Liver (tissue), 9 donors: Measurements from ENCODE around the gene TSPO. TPM values are rescaled to one million over a fixed set of nuclear protein-coding genes. Genes with fewer than 3 reads are reported as not detected.

Experiments
- DNase-seq: peaks from one replicate; pipeline ENCODE4 v3.0.0-alpha.2; 2017; ENCODE audit warnings: low spot score
- H3K27ac ChIP-seq, 2 donors: one replicate each; pipeline ENCODE4 v1.7.0; 2013; ENCODE audit warnings: inconsistent platforms in 2 of 2, low read length in 2 of 2, control low read depth in 1 of 2, low read depth in 1 of 2, mild to moderate bottlenecking in 1 of 2
- H3K27me3 ChIP-seq, 4 donors: one replicate each; pipeline versions ENCODE4 v1.6.1 to v1.7.0; 2013; ENCODE audit warnings: low read length in 3 of 4, inconsistent platforms in 1 of 4, mild to moderate bottlenecking in 1 of 4, moderate library complexity in 1 of 4; ENCODE audit not compliant: control insufficient read depth in 4 of 4, insufficient read depth in 4 of 4
- H3K36me3 ChIP-seq, 4 donors: one replicate each; pipeline versions ENCODE4 v1.6.1 to v1.7.0; 2013; ENCODE audit warnings: low read length in 3 of 4, mild to moderate bottlenecking in 3 of 4, low read depth in 1 of 4, moderate library complexity in 1 of 4; ENCODE audit not compliant: control insufficient read depth in 4 of 4, insufficient read depth in 3 of 4
- H3K4me1 ChIP-seq, 4 donors: one replicate each; pipeline versions ENCODE4 v1.6.1 to v1.7.0; 2013; ENCODE audit warnings: low read length in 3 of 4, mild to moderate bottlenecking in 3 of 4, moderate library complexity in 1 of 4; ENCODE audit not compliant: control insufficient read depth in 4 of 4, insufficient read depth in 4 of 4
- H3K4me3 ChIP-seq, 3 donors: one replicate each; pipeline versions ENCODE4 v1.6.1 to v1.7.0; 2013; ENCODE audit warnings: low read length in 3 of 3, control low read depth in 1 of 3, low read depth in 1 of 3, mild to moderate bottlenecking in 1 of 3
- H3K9ac ChIP-seq, 2 donors: one replicate each; pipeline ENCODE4 v1.7.0; 2013; ENCODE audit warnings: low read length in 2 of 2, mild to moderate bottlenecking in 2 of 2, moderate library complexity in 2 of 2, control low read depth in 1 of 2, low read depth in 1 of 2
- H3K9me3 ChIP-seq, 4 donors: one replicate each; pipeline versions ENCODE4 v1.6.1 to v1.7.0; 2013; ENCODE audit warnings: low read length in 3 of 4; ENCODE audit not compliant: control insufficient read depth in 4 of 4
- EGR1 ChIP-seq, 2 donors: IDR thresholded peaks; 2 replicates each; pipeline ENCODE4 v1.6.1; 2016 to 2018; ENCODE audit warnings: antibody characterized with exemption in 2 of 2, low read depth in 2 of 2
- FOXA1 ChIP-seq: IDR thresholded peaks from 2 replicates; pipeline ENCODE4 v1.6.1; 2016; ENCODE audit warnings: antibody characterized with exemption
- FOXA2 ChIP-seq: IDR thresholded peaks from 2 replicates; pipeline ENCODE4 v1.6.1; 2016; ENCODE audit warnings: antibody characterized with exemption
- GABPA ChIP-seq, 2 donors: IDR thresholded peaks in 1 of 2; conservative IDR thresholded peaks in 1 of 2; 2 replicates each; pipeline ENCODE4 v1.6.1; 2016; ENCODE audit warnings: antibody characterized with exemption in 2 of 2, mild to moderate bottlenecking in 1 of 2, moderate library complexity in 1 of 2
- HNF4A ChIP-seq, 2 donors: conservative IDR thresholded peaks; 2 replicates each; pipeline ENCODE4 v1.6.1; 2016; ENCODE audit warnings: antibody characterized with exemption in 2 of 2, mild to moderate bottlenecking in 2 of 2
- HNF4G ChIP-seq: IDR thresholded peaks from 2 replicates; pipeline ENCODE4 v1.6.1; 2016; ENCODE audit warnings: antibody characterized with exemption
- JUND ChIP-seq, 2 donors: IDR thresholded peaks; 2 replicates each; pipeline ENCODE4 v1.6.1; 2016; ENCODE audit warnings: antibody characterized with exemption in 2 of 2
- NR2F2 ChIP-seq: IDR thresholded peaks from 2 replicates; pipeline ENCODE4 v1.6.1; 2016; ENCODE audit warnings: antibody characterized with exemption
- RAD21 ChIP-seq, 2 donors: IDR thresholded peaks; 2 replicates each; pipeline ENCODE4 v1.6.1; 2016; ENCODE audit warnings: antibody characterized with exemption in 2 of 2, mild to moderate bottlenecking in 2 of 2
- RXRA ChIP-seq, 2 donors: IDR thresholded peaks; 2 replicates each; pipeline ENCODE4 v1.6.1; 2017 to 2018; ENCODE audit warnings: antibody characterized with exemption in 2 of 2, mild to moderate bottlenecking in 1 of 2
- SP1 ChIP-seq: IDR thresholded peaks from 2 replicates; pipeline ENCODE4 v1.6.1; 2018; ENCODE audit warnings: antibody characterized with exemption, mild to moderate bottlenecking
- TAF1 ChIP-seq: conservative IDR thresholded peaks from 2 replicates; pipeline ENCODE4 v1.6.1; 2016; ENCODE audit warnings: antibody characterized with exemption, mild to moderate bottlenecking
- YY1 ChIP-seq: IDR thresholded peaks from 2 replicates; pipeline ENCODE4 v1.6.1; 2016; ENCODE audit warnings: antibody characterized with exemption, mild to moderate bottlenecking
- WGBS: extraction: QIAGEN DNeasy Blood & Tissue Kit; methylation state at CpG from one replicate; pipeline ENCODE4 v1.1.7; 2013; 5-methylcytosine and 5-hydroxymethylcytosine counted together
- polyA plus RNA-seq, 2 donors: library from polyadenylated mRNA; stranded (reverse) in 1 of 2; unstranded in 1 of 2; fragments of 200-250 nt in 1 of 2; fragments of >200 nt in 1 of 2; fragmentation: Nextera tagmentation in 1 of 2; extraction: Ambion mirVana in 1 of 2; gene quantifications; one replicate each; pipeline versions ENCODE4 v1.2.1 to v1.2.3, GENCODE V29; 2013 to 2015
- total RNA-seq, 2 donors: library from RNA; depleted of rRNA; stranded (reverse); fragments of >200 nt; gene quantifications; one replicate each; pipeline ENCODE4 v1.2.3, GENCODE V29; 2014
- TF ChIP-seq, protein P1 (sequence below): IDR thresholded peaks from 2 replicates; pipeline ENCODE4 v1.6.1; 2016; ENCODE audit warnings: antibody characterized with exemption
- TF ChIP-seq, protein P2 (sequence below): IDR thresholded peaks from 2 replicates; pipeline ENCODE4 v1.6.1; 2016; ENCODE audit warnings: antibody characterized with exemption
- TF ChIP-seq, protein P3 (sequence below): fragments of 150-350 bp; IDR thresholded peaks from 2 replicates; pipeline ENCODE4 v1.5.1; 2017; ENCODE audit warnings: improper control_type of control experiment, low read depth, low read length; ENCODE audit not compliant: missing input control
- TF ChIP-seq, protein P4 (sequence below): IDR thresholded peaks from 2 replicates; pipeline ENCODE4 v1.6.1; 2016; ENCODE audit warnings: antibody characterized with exemption
- TF ChIP-seq, protein P5 (sequence below): IDR thresholded peaks from 2 replicates; pipeline ENCODE4 v1.6.1; 2016; ENCODE audit warnings: antibody characterized with exemption, mild to moderate bottlenecking
- donor health status: healthy.
- donor health status: healthy.
- donor health status: healthy.
- donor health status: healthy.
- donor health status: healthy.

Gene TSPO
- total and polyA plus RNA-seq, 4 donors, result 27.6 to 61.9 (median 40.2) TPM

DNA sequence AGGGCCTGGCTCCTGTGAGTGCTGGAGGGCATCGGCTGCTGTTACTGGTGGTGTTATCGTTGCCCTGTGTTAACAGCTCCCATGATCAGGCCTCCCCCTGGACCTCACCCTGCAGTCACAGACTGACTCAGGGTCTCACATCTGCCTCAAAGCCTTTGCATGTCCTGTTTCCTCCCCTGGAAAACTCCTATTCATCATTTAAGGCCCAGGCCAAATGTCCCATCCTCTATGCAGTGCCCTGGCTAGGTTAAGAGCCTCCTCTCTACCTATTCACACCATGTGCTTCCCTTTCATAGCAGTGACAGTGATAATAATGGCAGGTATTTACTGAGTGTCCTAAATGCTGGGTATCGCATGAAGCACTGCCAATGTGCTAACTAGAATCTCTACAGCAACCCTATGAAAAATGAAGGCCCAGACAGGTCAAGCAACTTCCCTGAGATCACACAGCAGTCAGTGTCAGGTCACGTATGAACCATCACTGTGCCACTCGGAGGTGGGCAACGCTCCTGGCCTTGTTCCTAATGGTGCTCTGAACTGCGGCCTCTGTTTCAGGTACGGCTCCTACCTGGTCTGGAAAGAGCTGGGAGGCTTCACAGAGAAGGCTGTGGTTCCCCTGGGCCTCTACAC lies 9.3 kb downstream of the TSPO start:
- H3K27ac ChIP-seq, result no peak overlapping the region
- DNase-seq, result no peak
- TF ChIP-seq FOXA2 (no peak), RAD21 (IDR thresholded peaks at IDR 0.05) (no peak), SP1 (no peak), TAF1 (no peak), HNF4G (no peak), NR2F2 (no peak)
- no peaks in the 10 kb centered on the region for H3K9me3 ChIP-seq
- no peaks in the 10 kb centered on the region for H3K36me3 ChIP-seq
- no peaks in the 10 kb centered on the region for H3K27me3 ChIP-seq
- peaks cover 0 to 6% (median 2%) of the 10 kb centered on the region in 4 donors for H3K4me1 ChIP-seq
- no peak overlapping the region for H3K4me3 ChIP-seq
- 95% methylated on average over 8 of the region's 8 CpGs for WGBS
- H3K9ac ChIP-seq, result no peak overlapping the region

DNA sequence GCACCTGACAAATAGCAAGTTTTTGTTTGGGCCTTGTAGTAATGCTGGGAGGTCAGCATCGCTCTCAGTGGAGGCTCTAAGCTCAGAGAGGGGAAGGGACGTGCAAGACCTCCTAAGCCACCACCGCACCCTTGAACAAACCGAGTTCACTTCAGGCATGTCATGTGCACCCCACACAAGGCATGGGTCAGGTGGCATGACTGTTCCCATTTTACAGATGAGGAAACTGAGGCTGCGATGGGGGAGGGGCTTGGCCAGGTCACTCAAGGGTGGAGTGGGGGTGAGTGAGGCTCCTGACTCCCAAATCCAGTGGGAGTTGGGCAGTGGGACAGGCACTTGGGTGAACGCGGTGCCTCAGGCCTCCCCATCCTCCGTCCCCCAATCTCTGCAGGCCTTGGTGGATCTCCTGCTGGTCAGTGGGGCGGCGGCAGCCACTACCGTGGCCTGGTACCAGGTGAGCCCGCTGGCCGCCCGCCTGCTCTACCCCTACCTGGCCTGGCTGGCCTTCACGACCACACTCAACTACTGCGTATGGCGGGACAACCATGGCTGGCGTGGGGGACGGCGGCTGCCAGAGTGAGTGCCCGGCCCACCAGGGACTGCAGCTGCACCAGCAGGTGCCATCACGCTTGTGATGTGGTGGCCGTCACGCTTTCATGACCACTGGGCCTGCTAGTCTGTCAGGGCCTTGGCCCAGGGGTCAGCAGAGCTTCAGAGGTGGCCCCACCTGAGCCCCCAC lies 11.2 kb downstream of the TSPO start:
- H3K27me3 ChIP-seq, result no peaks in the 10 kb centered on the region
- no peaks in the 10 kb centered on the region for H3K9me3 ChIP-seq
- no peak overlapping the region for H3K27ac ChIP-seq
- TF ChIP-seq EGR1 (IDR thresholded peaks at IDR 0.05; ENCODE audit: low read depth in 2 of 2), result no peak
- no peak for TF ChIP-seq FOXA2
- TF ChIP-seq, protein P1, sequence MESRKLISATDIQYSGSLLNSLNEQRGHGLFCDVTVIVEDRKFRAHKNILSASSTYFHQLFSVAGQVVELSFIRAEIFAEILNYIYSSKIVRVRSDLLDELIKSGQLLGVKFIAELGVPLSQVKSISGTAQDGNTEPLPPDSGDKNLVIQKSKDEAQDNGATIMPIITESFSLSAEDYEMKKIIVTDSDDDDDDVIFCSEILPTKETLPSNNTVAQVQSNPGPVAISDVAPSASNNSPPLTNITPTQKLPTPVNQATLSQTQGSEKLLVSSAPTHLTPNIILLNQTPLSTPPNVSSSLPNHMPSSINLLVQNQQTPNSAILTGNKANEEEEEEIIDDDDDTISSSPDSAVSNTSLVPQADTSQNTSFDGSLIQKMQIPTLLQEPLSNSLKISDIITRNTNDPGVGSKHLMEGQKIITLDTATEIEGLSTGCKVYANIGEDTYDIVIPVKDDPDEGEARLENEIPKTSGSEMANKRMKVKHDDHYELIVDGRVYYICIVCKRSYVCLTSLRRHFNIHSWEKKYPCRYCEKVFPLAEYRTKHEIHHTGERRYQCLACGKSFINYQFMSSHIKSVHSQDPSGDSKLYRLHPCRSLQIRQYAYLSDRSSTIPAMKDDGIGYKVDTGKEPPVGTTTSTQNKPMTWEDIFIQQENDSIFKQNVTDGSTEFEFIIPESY, result no peak
- TF ChIP-seq TAF1, result no peak
- TF ChIP-seq NR2F2, result no peak
- TF ChIP-seq GABPA (IDR thresholded peaks at IDR 0.05 in 1 of 2, conservative IDR thresholded peaks at IDR 0.05 in 1 of 2), result no peak
- TF ChIP-seq, protein P2, sequence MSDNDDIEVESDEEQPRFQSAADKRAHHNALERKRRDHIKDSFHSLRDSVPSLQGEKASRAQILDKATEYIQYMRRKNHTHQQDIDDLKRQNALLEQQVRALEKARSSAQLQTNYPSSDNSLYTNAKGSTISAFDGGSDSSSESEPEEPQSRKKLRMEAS, result no peak
- TF ChIP-seq, protein P3, sequence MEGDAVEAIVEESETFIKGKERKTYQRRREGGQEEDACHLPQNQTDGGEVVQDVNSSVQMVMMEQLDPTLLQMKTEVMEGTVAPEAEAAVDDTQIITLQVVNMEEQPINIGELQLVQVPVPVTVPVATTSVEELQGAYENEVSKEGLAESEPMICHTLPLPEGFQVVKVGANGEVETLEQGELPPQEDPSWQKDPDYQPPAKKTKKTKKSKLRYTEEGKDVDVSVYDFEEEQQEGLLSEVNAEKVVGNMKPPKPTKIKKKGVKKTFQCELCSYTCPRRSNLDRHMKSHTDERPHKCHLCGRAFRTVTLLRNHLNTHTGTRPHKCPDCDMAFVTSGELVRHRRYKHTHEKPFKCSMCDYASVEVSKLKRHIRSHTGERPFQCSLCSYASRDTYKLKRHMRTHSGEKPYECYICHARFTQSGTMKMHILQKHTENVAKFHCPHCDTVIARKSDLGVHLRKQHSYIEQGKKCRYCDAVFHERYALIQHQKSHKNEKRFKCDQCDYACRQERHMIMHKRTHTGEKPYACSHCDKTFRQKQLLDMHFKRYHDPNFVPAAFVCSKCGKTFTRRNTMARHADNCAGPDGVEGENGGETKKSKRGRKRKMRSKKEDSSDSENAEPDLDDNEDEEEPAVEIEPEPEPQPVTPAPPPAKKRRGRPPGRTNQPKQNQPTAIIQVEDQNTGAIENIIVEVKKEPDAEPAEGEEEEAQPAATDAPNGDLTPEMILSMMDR, result no peak
- TF ChIP-seq HNF4G, result no peak
- TF ChIP-seq SP1, result no peak
- no peak for TF ChIP-seq YY1
- TF ChIP-seq JUND (IDR thresholded peaks at IDR 0.05), result no peak
- TF ChIP-seq, protein P4, sequence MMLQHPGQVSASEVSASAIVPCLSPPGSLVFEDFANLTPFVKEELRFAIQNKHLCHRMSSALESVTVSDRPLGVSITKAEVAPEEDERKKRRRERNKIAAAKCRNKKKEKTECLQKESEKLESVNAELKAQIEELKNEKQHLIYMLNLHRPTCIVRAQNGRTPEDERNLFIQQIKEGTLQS, result no peak
- TF ChIP-seq RXRA (IDR thresholded peaks at IDR 0.05), result no peak
- TF ChIP-seq RAD21 (IDR thresholded peaks at IDR 0.05), result no peak
- TF ChIP-seq, protein P5, sequence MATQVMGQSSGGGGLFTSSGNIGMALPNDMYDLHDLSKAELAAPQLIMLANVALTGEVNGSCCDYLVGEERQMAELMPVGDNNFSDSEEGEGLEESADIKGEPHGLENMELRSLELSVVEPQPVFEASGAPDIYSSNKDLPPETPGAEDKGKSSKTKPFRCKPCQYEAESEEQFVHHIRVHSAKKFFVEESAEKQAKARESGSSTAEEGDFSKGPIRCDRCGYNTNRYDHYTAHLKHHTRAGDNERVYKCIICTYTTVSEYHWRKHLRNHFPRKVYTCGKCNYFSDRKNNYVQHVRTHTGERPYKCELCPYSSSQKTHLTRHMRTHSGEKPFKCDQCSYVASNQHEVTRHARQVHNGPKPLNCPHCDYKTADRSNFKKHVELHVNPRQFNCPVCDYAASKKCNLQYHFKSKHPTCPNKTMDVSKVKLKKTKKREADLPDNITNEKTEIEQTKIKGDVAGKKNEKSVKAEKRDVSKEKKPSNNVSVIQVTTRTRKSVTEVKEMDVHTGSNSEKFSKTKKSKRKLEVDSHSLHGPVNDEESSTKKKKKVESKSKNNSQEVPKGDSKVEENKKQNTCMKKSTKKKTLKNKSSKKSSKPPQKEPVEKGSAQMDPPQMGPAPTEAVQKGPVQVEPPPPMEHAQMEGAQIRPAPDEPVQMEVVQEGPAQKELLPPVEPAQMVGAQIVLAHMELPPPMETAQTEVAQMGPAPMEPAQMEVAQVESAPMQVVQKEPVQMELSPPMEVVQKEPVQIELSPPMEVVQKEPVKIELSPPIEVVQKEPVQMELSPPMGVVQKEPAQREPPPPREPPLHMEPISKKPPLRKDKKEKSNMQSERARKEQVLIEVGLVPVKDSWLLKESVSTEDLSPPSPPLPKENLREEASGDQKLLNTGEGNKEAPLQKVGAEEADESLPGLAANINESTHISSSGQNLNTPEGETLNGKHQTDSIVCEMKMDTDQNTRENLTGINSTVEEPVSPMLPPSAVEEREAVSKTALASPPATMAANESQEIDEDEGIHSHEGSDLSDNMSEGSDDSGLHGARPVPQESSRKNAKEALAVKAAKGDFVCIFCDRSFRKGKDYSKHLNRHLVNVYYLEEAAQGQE, result no peak
- TF ChIP-seq HNF4A (conservative IDR thresholded peaks at IDR 0.05), result no peak
- TF ChIP-seq FOXA1, result no peak
- no peak overlapping the region for H3K4me3 ChIP-seq
- H3K9ac ChIP-seq, result no peak overlapping the region
- WGBS, result 96% methylated on average over 24 of the region's 24 CpGs
- DNase-seq, result no peak
- H3K36me3 ChIP-seq, result peaks cover 0 to 2% (median 0%) of the 10 kb centered on the region in 4 donors
- H3K4me1 ChIP-seq, result peaks cover 0 to 5% (median 2%) of the 10 kb centered on the region in 4 donors
